Activated CD8-positive, alpha-beta T cell treated with anti-CD3 and anti-CD28 coated beads for 36 hours (primary cell): ENCODE data around the gene SLIT3. TPM values are rescaled to one million over a fixed set of nuclear protein-coding genes. Genes with fewer than 3 reads are reported as not detected.

ENCODE experiments used
- ATAC-seq: fragments of 200-7000 bp; cut with Tn5 transposase; one replicate; pipeline ENCODE4 v1.10.0; 2021; ENCODE audit warnings: mild to moderate bottlenecking, moderate library complexity
- CTCF ChIA-PET: fragments of 350-600 bp; sonication (Branson Sonifier 250); formaldehyde crosslinking; loops from one replicate; lab custom pipeline; 2021; ENCODE audit warnings: antibody characterized with exemption; lab: Charles Lee
- POLR2A ChIA-PET: fragments of 350-600 bp; sonication (Branson Sonifier 250); formaldehyde crosslinking; loops from one replicate; lab custom pipeline; 2021; ENCODE audit warnings: antibody characterized with exemption; lab: Charles Lee
- DNase-seq: peaks from one replicate; pipeline ENCODE4 v3.0.0-alpha.2; 2020
- H3K27ac Mint-ChIP-seq: one replicate; pipeline ENCODE4 v1.8.0; 2021; ENCODE audit warnings: mild to moderate bottlenecking, mixed read lengths
- H3K27me3 Mint-ChIP-seq: one replicate; pipeline ENCODE4 v1.8.0; 2021; ENCODE audit warnings: mixed read lengths
- H3K36me3 Mint-ChIP-seq: one replicate; pipeline ENCODE4 v1.8.0; 2021; ENCODE audit warnings: low read depth, mixed read lengths
- H3K4me1 Mint-ChIP-seq: one replicate; pipeline ENCODE4 v1.8.0; 2021; ENCODE audit warnings: low read depth, mixed read lengths
- H3K4me3 Mint-ChIP-seq: one replicate; pipeline ENCODE4 v1.8.0; 2021; ENCODE audit warnings: mild to moderate bottlenecking, moderate library complexity, mixed read lengths
- H3K9me3 Mint-ChIP-seq: one replicate; pipeline ENCODE4 v1.8.0; 2021; ENCODE audit warnings: mixed read lengths
- CTCF ChIP-seq: fragments of 200-600 bp; IDR thresholded peaks from one replicate; pipeline ENCODE4 v1.8.0; 2022; ENCODE audit warnings: antibody characterized with exemption, mild to moderate bottlenecking
- intact Hi-C: fragments of 100-400 bp; cut with micrococcal nuclease; formaldehyde crosslinking; loops from one replicate; pipeline ENCODE4 v1.10.0; 2022
- total RNA-seq, 2 experiments: library from RNA; stranded (reverse); gene quantifications; one replicate each; pipeline ENCODE4 v1.2.3, GENCODE V29; 2021

SLIT3 gene
- total RNA-seq, 2 experiments from 2014 or later: 0.69 to 0.74 TPM

GRCh38 chr5:168781941-168782571 lies 518.9 kb downstream of the SLIT3 start:
- no peak for DNase-seq
- no peaks in the 10 kb centered on the region for H3K36me3 Mint-ChIP-seq
- peaks cover under 1% of the 10 kb centered on the region for H3K9me3 Mint-ChIP-seq
- H3K4me1 Mint-ChIP-seq: peaks cover 2% of the 10 kb centered on the region
- TF ChIP-seq CTCF: no peak
- intact Hi-C loops: no loop called here
- H3K27ac Mint-ChIP-seq: no peak overlapping the region
- H3K27me3 Mint-ChIP-seq: peaks cover 2% of the 10 kb centered on the region
- ChIA-PET POLR2A (no interaction called here), CTCF (no interaction called here)
- no peak overlapping the region for H3K4me3 Mint-ChIP-seq
- ATAC-seq: no peak

GRCh38 chr5:168780888-168781287 lies 520.1 kb downstream of the SLIT3 start:
- no peak for TF ChIP-seq CTCF
- ATAC-seq (no peak), DNase-seq (no peak)
- Mint-ChIP-seq H3K27ac (no peak overlapping the region), H3K4me1 (peaks cover 2% of the 10 kb centered on the region), H3K9me3 (peaks cover 2% of the 10 kb centered on the region), H3K36me3 (no peaks in the 10 kb centered on the region), H3K4me3 (no peak overlapping the region), H3K27me3 (peaks cover 2% of the 10 kb centered on the region)
- ChIA-PET CTCF (interaction anchor here (1.4 kb wide), 1 partner anchor 9 kb away, joined by 3 read pairs; no protein-coding TSS in a partner anchor), POLR2A (no interaction called here)
- intact Hi-C loops: no loop called here

- no peak for ATAC-seq
- Mint-ChIP-seq H3K9me3 (peaks cover 2% of the 10 kb centered on the region), H3K4me1 (peaks cover under 1% of the 10 kb centered on the region), H3K36me3 (no peaks in the 10 kb centered on the region), H3K27ac (no peak overlapping the region), H3K4me3 (no peak overlapping the region), H3K27me3 (peaks cover 2% of the 10 kb centered on the region)
- TF ChIP-seq CTCF: no peak
- ChIA-PET POLR2A (no interaction called here), CTCF (interaction anchor here (1.4 kb wide), 1 partner anchor 11 kb away, joined by 3 read pairs; no protein-coding TSS in a partner anchor)
- intact Hi-C loops: no loop called here
- DNase-seq: no peak
These were observed 521.6 kb downstream of the SLIT3 start for GRCh38 chr5:168779333-168779732.

- POLR2A ChIA-PET: no interaction called here
- no peak for ATAC-seq
- Mint-ChIP-seq H3K27ac (no peak overlapping the region), H3K4me1 (no peaks in the 10 kb centered on the region), H3K36me3 (no peaks in the 10 kb centered on the region), H3K27me3 (peaks cover 2% of the 10 kb centered on the region), H3K4me3 (no peak overlapping the region), H3K9me3 (peaks cover 2% of the 10 kb centered on the region)
- DNase-seq: no peak
- CTCF ChIA-PET: interaction anchor here (1.4 kb wide), 1 partner anchor 12 kb away, joined by 3 read pairs; no protein-coding TSS in a partner anchor
- intact Hi-C loops: no loop called here
- TF ChIP-seq CTCF: no peak
These were observed 522.4 kb downstream of the SLIT3 start for GRCh38 chr5:168778536-168778935.

GRCh38 chr5:168777651-168778050 lies 523.3 kb downstream of the SLIT3 start:
- intact Hi-C loops: no loop called here
- Mint-ChIP-seq H3K4me3 (no peak overlapping the region), H3K36me3 (no peaks in the 10 kb centered on the region), H3K9me3 (peaks cover 2% of the 10 kb centered on the region), H3K27me3 (peaks cover 2% of the 10 kb centered on the region), H3K27ac (no peak overlapping the region), H3K4me1 (no peaks in the 10 kb centered on the region)
- DNase-seq (no peak), ATAC-seq (no peak)
- ChIA-PET CTCF (no interaction called here), POLR2A (no interaction called here)
- no peak for TF ChIP-seq CTCF
